Stimulated activated CD8-positive, alpha-beta memory T cell treated with anti-CD3 and anti-CD28 coated beads, Interleukin-12 subunit alpha, Interleukin-12 subunit beta, amount 100 ng/mL, for 24 hours (primary cell): ENCODE measurements around the gene MVD.
"Not testable (repeated sequence)": the region's sequence is repeated elsewhere in the genome, so short reads cannot be mapped to it uniquely, and the experiment has no call there.

Source experiments
- DNase-seq: peaks from one replicate; pipeline ENCODE4 v3.0.0-alpha.2; 2020; ENCODE audit errors: extremely low read depth

Gene MVD

DNA sequence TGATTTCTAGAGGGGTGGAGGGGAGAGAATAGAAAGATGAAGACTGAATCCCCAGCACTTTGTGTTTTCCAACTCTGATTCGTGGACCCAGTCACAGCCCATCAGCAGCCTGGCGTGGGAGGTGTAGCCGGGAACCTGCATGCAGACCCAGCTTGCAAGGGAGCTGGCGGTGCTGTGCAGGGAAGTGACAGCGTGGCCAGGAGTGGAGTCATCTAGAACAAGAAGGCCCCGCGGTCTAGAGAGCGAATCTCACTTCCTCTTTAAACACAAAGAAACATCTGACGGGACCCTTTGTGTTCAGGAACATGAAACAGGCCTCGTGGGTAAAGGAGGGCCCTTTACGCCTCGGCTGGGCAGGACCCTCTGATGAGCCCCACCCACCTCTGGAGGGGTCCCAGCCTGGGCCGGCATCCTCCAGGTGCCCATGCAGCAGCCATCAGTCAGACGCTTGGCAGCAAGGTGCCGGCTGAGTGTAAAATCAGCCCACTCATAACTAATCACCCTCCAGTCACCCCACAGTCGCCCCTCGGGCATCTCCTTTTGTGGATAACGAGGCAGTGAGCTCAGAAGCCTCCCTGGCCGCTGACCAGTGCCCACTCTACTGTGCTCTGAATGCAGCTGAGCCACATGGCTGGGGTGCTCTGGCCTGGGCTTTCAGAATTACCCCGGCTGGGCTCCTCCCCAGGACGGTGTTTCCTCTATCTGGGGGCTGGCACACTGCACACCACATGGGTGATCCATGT is 19.0 kb upstream of the MVD start:
- no peak for DNase-seq

DNA sequence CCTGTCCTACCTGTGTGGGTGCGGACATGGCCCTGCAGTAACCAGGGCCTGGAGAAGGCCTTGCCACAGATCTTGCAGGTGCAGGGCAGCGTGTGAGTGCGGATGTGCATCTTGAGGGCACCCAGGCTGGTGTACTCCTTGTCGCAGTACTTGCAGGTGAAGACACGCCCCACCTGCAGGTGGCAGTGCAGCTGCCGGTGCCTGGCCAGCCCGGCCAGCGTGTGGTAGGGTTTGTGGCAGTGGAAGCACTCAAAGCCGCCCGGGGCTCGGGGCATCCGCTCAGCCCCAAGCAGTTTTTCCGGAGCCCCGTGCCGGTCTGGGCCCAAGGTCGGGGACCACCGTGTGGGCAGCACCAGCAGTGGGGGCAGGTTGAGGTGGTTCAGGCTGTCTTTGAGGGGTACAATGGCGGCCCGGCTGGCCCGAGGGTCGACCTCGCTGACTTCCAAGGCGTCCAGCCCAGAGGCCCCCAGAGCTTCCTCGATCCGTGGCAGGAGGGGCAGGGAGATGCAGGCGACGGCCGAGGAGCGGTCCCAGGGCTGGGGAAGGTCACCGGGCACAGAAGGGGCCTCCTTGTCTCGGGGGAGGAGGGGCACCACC is 18.3 kb upstream of the MVD start:
- no peak for DNase-seq

DNA sequence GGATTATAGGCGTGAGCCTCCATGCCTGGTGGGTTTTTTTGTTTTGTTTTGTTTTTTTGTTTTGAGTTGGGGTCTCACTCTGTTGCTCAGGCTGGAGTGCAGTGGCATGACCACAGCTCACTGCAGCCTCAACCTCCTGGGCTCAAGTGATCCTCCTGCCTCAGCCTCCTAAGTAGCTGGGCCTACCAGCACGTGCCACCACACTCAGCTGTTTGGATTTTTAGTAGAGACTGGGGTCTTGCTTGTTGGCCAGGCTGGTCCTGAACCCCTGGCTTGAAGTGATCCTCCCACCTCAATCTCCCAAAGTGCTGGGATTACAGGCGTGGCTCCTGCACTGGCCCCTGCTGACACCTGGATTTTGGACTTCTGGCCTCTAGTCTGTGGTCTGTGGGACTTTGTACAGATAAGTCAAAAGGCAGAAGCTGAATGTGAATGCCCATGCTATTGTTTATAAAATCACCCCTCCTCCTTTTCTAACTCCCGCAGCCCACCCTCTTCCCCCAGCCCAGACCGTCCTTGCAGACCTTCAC is 17.7 kb upstream of the MVD start:
- DNase-seq, result no peak

DNA sequence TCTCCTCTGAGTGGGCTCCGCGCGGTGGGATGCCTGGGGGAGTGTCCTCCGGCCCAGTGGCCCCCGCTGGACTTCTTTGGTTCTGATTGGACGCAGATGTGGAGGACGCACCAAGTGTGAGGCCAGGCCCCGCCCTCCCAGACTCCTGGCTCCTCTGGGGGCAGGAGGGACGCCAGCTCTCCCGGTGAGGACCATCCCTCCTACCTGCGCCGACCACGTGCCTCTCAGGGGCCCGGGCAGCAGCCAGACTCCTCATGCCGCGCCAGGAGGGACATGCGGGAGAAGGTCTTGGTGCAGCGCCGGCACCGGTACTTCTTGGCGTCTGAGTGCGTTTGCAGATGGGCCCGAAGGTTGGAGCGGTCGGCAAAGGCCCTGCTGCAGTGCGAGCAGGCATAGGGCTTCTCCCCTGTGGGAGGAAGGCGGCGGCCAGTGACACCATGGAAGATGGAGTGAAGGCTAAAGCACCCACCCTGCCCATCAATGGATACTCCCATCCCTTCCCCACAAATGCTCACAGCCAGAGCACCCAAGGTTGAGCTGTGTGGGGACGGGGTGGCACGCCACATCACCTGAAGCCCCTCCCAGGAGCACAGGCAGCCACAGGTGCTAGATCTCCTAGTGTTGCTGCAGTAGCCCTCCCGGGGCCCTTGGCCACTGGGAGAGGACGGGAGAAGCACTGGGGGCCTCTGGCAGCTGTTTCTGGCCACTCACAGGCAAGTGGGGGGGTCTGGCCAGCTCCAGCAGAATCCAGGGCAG is 15.5 kb upstream of the MVD start:
- DNase-seq, result no peak

DNA sequence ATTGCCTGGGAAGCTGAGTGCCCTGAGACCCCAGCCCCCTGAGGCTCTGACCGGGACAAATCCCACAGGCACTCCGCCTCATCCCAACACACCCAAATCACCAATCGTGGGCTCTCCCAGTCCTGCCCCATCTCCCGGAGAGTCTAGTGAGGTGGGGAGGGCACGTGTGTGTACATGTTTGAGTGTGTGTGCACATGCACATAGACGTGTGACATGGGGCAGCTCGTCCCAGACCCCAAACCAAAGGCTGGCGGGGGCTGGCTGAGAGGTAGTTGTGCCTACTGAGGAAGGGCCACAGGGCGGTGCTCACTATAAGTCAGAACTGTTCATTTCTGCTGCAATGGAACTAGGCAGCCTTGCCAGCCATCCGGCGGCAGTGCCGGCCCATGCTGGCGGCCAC is 14.8 kb upstream of the MVD start:
- DNase-seq, result no peak

DNA sequence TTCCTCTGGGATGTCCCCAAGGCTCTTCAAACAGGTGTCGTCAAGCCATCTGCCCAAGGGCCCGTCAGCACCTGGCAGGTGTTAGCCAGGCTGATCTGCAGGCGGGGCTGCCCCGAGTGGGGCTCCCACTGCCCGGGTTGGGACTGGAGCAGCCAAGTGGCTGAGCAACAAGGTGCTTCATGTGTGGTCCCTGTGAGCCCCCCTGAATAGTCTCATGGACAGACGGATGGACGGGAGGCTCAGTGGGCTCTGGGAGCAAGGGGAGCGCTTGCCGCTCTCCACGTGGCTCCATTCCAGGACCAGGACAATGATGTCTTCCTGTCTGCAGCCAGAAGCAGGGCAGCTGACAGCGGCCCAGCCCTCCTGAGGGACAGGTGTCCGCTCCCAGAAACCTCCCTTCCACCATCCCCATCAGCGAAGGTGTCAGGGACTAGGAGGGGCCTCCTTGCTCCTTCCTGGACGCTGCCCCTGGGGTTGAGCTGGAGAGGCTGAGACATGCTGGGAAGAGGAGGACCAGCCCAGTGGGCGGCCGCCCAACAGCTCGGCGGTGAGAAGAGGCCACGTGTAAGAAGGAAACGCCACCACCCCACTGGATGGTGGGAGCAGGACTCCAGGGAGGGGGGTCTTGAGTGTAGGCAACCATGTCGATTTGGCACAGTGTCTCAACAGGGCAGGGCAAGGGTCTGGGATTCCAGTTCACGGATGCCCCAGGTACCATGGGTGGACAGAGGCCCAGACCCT is 13.8 kb upstream of the MVD start:
- DNase-seq, result no peak

DNA sequence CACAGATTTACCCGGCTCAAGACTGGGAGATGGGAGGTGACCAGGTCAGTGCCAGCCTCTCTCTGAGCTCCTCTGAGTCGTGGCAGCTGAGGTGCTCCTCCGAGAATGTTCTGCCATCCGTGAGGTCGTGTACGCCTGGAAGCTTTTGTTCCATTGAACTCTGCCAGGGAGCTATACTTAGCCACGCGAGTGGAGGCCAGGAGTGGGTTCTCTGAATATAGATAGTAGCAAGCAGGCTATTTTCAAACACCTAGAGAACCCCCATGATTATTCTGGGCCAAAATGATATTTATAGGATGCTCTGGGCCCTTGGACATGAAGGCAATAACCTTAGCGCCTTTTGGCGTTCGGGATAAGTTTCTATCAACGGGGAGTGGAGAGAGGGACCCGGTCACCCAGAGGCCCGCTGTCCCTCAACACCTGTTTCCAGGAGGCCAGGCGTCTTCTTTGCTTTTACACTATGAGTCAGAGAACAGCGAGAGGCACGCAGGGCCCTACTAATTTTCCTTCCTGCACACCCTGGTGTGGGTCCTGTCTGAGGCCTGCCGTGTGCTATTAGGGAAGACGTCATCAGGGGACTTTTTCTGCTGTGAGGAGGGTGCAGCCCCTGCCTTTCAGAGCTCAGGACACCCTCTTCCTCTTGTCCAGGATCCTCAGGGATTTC is 11.0 kb upstream of the MVD start:
- DNase-seq, result no peak

DNA sequence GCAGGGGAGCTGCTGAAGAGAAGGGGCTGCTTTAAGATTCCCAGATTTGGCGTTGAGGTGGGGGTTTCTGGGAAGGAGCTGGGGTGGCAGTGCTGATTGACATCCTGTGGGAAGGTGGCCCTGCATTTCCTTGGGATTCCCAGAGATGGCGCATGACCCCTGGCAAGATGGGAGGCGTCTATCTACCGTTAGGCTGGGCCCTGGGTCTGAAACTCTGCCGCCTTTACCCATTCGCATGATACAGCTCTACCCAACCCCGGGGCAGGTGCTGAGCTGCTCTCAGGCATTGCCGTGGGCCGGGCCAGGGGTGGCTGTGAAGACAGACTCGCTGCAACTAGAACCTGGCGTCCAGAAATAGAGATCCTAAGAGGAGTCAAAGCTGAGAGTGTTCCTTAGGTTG is 9.9 kb upstream of the MVD start:
- DNase-seq, result no peak

DNA sequence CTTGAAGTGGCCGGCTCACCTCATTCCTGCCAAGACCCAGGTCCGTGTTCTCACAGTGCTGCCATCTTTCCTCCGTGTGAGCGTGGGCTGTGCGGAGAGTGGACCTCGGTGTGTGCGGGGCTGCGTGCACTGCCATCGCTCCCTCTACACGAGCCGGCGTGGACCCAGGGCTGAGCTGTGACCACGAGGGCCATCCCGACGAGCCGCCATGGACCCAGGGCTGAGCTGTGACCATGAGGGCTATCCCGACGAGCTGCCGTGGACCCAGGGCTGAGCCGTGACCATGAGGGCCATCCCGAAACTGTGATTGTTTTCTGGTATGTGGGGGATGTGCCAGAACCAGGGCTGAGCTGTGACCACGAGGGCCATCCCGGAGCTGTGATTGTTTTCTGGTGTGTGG is 8.9 kb upstream of the MVD start:
- DNase-seq, result no peak

DNA sequence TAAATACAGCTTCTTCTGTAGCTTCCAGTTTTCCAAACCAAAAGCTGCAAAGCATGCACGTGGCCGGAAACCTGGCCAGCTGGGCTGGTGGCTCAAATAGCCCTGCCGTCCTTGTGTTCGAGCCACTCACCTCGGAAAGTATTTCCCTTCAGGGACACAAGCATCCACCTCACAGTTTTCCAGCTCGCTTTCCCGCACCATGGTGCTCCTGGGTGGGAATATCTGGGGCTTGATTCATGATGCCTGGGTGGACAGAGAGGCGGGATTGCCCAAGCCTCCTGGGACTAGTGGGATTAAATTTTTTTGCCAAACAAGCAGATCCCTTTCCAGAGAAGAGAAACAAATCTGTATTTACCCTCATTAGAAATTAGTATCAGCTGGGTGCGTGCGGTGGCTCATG is 7.1 kb upstream of the MVD start:
- no peak for DNase-seq

DNA sequence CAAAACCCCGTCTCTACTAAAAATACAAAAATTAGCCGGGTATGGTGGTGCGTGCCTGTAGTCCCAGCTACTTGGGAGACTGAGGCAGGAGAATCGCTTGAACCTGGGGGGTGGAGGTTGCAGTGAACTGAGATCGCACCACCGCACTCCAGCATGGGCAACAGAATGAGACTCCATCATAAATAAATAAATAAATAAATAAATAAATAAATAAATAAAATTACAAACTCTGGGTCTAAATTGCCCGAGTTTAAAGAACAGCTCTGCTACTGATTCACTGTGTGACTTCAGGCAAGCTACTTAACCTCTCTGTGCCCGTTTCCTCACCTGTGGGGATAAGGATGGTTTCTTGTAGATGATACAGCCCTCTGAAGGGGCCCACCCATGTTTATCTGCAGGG is 6.6 kb upstream of the MVD start:
- DNase-seq, result not testable (repeated sequence)

DNA sequence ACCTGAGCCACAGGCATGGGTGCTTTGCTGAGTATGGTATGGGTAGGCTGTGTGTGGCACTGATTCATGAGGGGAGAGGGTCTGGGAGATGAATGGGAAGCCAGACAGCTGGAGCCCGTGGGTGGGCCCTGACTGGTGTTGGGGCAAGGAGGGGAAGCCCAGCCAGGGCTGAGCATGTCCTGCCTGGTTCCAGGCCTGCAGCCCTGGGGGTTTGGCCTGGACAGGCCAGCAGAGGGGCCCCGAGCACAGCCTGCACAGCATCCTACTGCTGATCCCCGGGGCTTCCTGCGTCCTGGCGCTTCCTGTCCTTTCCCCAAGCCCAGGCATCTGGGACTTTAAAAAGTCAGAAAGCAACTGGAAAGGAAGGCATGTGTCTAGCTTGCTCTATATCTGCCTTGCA is 4.6 kb upstream of the MVD start:
- DNase-seq, result no peak

DNA sequence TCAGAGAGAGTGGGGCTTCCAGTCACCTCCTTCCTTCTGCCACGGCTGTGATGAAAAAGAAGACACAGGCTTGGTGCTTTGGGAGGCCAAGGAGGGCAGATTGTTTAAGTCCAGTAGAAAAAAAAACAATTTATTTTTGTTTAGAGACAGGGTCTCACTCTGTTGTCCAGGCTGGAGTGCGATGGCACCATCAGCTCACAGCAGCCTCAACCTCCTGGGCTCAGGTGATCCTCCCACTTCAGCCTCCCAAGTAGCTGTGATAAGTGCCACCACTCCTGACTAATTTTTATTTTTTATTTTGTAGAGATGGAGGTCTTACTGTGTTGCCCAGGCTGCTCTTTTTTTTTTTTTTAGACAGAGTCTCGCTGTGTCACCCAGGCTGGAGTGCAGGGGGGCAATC is 2.7 kb upstream of the MVD start:
- DNase-seq, result no peak

DNA sequence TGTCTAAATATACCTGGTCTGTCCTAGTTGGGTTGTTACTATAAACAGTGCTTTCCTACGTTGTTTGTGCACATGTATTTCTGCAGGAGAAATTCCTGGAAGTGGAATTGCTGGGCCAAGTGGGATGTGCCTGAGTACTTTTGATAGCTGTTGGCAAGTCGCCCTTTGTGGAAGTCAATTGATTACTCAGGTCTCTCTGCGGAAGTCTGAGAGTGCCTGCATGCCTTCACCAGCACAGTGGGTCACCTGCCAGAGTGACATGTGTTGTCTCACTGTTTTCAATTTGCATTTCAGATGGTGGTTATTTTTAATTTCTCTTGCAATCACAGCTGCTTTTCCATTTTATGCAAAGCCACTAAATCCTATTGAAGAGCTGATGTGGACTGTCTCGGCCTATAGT is 2.3 kb upstream of the MVD start:
- DNase-seq, result no peak

DNA sequence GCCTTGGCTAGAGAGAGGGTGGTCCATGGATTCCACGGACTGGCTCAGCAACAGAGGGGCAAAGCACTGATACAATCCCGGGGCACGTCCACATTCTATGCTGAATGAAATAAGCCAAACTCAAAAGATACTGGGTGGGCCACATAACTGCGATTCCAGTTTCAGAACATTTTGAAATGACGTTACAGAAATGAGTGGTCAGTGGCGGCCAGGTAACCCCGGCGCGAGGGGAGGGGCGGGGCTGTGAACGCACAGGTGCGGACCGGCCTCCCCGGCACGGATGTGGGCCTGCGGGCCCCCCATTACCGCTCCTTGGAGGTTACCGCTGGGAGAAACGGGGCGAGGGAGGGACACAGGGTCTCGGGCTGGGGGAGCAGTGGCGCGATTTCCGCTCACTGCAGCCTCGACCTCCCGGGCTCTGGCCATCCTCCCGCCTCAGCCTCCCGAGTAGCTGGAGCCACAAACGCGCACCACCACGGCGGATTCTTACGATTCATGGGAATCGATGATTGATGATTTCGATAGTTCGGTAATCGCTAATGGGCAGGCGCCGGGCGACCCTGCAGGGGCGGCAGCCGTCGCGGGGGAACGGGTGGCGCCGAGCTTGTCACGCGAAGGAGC is 559 bp downstream of the MVD start:
- no peak for DNase-seq

DNA sequence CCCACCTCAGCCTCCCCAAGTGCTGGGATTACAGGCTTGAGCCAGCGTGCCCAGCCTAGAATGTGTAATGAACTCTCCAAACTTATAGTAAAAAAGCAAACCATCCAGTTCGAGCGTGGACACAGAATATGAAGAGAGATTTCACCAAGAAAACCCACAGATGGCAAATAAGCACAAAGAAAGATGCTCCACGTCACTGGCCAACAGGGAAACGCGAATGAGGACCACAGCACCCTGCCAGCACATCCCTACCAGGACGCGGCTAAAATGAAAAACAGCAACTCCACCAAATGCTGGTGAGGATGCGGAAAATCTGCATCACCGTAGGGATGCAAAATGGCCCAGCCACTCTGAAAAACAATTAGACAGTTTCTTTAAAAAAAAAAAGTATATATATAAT is 1.4 kb downstream of the MVD start:
- no peak for DNase-seq

DNA sequence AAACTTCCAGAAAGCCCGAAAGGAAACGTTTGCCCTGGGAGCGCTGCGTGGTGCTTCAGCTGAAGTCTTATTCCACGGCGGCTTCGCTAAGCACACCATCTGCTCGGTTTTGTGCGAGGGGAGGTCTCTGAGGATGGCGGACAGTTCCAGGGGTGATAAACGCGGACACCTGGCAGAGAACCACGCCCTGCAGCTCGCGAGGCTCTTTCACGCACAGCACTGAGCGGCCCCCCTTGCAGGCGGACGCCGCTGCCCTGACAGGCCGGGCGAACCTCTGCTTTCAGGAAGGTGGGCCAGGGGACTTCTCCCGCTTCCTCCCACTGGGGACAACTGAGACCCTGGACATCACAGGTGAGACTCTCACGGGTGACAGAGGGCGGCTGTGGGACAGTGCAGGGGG is 3.7 kb downstream of the MVD start:
- DNase-seq, result no peak

DNA sequence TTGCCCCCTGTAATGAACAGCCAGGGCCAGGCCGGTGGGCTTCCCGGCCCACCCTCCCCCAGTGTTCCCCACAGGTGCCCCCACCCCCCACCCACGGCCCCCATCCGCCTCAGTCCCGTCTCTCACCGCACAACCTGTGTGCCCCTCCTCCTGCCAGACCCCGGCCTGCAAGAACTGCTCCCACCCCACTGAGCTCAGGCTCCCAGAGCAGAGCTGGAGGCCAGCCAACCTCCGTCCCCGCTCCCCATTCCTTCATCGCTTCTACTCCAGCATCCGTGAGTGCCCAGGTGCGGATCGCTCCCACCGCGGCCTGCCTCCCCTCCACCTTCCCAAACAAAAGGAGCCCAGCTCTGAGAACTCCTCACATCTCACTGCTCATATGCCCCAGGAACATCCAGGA is 4.2 kb downstream of the MVD start:
- DNase-seq, result no peak

DNA sequence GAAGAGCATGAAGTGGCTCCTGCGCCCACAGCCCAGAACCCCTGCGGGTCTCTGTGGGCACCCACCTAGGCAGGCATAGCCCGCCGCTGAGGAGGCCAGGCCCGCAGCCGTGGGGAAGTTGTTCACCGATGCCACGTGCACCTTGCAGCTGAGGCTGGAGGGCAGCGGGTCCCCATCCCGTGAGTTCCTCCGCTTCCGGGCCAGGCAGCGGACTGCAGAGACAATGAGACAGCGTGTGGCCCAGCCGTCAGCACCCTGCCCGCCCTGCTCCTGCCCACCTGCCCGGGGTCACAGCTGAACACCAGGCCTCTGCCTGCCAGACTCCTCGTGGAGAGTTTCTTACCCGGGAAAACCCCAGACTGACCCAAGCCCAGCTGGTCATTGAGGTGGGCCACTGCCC is 5.5 kb downstream of the MVD start:
- DNase-seq, result no peak

DNA sequence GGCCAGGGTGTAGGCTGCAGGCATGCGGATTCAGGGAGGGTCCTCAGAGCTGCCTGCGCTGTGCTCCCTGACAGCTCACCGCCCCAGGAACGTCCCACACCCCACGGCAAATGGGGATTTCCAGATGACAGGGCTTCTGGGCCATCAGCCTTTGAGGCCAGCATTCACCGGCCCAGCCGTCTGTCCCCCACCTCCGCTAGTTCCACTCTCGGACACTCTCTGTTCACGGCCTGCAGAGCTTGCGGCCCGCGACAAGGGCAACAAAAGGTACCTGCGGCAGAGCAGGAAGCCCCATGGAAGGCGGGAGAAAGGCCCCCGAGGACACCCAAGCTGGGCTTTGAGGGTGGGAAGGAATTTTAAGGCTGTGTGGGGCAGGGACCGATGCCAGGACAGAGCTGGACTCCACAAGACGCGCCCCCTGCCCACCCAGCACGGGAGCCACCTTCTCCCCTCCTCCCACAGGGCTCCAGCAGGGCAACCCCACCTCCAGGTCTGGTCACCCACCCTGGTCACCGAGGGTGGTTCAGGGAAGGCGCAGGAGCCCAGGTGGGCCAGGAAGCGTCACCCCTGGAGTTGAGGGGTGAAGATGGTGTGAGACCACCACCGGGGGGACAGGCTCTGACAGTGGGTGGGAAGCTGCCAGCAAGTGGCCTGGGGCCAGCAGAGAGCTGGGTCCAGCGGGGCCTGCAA is 6.5 kb downstream of the MVD start:
- no peak for DNase-seq
